Bronchial epithelial cell (primary cell): Measurements from ENCODE around the gene NAP1L4. TPM values are rescaled to one million over a fixed set of nuclear protein-coding genes. Genes with fewer than 3 reads are reported as not detected.

Experiments used
- DNase-seq: peaks from one replicate; pipeline ENCODE4 v3.0.0-alpha.2; 2010; ENCODE audit warnings: low read depth
- FAIRE-seq: peaks from 2 replicates; lab custom pipeline; 2011; peaks lifted over from hg19 to GRCh38; lab: Jason Lieb, UNC
- H3K27me3 ChIP-seq: 2 replicates; pipeline ENCODE4 v1.5.1; 2011; ENCODE audit warnings: low read length; ENCODE audit not compliant: control insufficient read depth, insufficient read depth
- H3K36me3 ChIP-seq: 2 replicates; pipeline ENCODE4 v1.5.1; 2011; ENCODE audit warnings: low read length; ENCODE audit not compliant: control insufficient read depth, insufficient read depth
- H3K4me3 ChIP-seq: 2 replicates; pipeline ENCODE4 v1.5.1; 2011; ENCODE audit warnings: mild to moderate bottlenecking, low read depth, low read length, control low read depth
- CTCF ChIP-seq: IDR thresholded peaks from 2 replicates; pipeline ENCODE4 v1.5.1; 2011; ENCODE audit warnings: mild to moderate bottlenecking, moderate library complexity, low read length, control low read depth, inconsistent platforms; ENCODE audit not compliant: insufficient read depth, severe bottlenecking
- total RNA-seq: library from RNA; depleted of rRNA; stranded (reverse); fragments of >200 nt; gene quantifications from 2 replicates; pipeline ENCODE4 v1.2.1, GENCODE V29; 2014

The NAP1L4 gene
- total RNA-seq, 1 donor from 2014 or later = 101 TPM

- peaks cover 48% of the 10 kb centered on the region for H3K36me3 ChIP-seq
- TF ChIP-seq CTCF = no peak
- no peaks in the 10 kb centered on the region for H3K27me3 ChIP-seq
- FAIRE-seq (no peak), DNase-seq (no peak)
- no peak overlapping the region for H3K4me3 ChIP-seq
Measured at GRCh38 chr11:3035333-3035732, 43.2 kb upstream of the NAP1L4 start.

DNA sequence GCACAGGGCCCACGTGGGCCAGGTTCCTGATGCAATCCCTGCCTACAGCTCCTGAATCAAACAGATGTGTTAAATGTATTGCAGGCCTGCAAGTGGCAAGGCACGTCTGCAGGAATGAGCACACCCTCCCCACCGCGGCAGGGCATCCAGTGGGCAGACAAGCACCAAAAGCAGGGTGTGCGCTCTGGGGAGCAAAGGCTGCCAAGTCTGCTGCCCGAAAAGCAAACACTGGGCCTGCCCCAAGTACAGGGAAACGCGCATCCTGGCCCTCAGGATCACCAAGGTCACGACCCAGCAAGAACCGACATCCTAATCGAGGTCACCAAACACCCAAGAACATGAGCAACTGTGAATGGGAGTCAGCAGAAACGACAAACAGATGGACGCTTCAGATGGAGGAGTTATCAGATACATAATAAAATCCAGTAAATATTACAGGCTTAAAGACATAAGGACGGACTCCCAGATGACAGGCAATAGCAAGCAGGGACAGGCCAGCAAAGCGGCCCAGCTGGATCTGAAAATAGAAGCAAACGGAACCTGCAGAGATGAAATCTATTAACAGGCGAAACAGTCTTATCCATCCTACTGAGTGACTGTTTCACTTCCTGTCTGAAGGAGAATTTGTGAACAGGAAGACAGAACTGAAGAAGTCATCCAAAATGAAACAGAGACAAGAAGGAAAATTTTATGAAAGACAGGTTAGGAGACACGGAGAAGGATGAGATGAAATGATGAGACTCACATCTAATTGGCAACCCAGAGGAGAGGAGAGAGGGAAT is 38.4 kb upstream of the NAP1L4 start:
- DNase-seq (no peak), FAIRE-seq (no peak)
- Histone ChIP-seq H3K27me3 (no peaks in the 10 kb centered on the region), H3K36me3 (peaks cover 45% of the 10 kb centered on the region), H3K4me3 (no peak overlapping the region)
- no peak for TF ChIP-seq CTCF

GRCh38 chr11:3028813-3029212 is 36.7 kb upstream of the NAP1L4 start:
- Histone ChIP-seq H3K27me3 (no peaks in the 10 kb centered on the region), H3K36me3 (peaks cover 38% of the 10 kb centered on the region), H3K4me3 (no peak overlapping the region)
- DNase-seq = no peak
- FAIRE-seq = no peak
- no peak for TF ChIP-seq CTCF

- DNase-seq (no peak), FAIRE-seq (no peak)
- no peaks in the 10 kb centered on the region for H3K27me3 ChIP-seq
- H3K36me3 ChIP-seq = peaks cover 37% of the 10 kb centered on the region
- no peak for TF ChIP-seq CTCF
- H3K4me3 ChIP-seq = no peak overlapping the region
Measured at GRCh38 chr11:3026803-3027202, 34.7 kb upstream of the NAP1L4 start.

GRCh38 chr11:3022982-3023381 is 30.9 kb upstream of the NAP1L4 start:
- no peak overlapping the region for H3K4me3 ChIP-seq
- DNase-seq (peak; percentile 78), FAIRE-seq (no peak)
- TF ChIP-seq CTCF = no peak
- H3K36me3 ChIP-seq = peaks cover 31% of the 10 kb centered on the region
- H3K27me3 ChIP-seq = no peaks in the 10 kb centered on the region
